Loucy (cell line): ENCODE results near the gene PSMB3.

Source experiments
- H2AFZ ChIP-seq: fragments of 200-600 bp; sonication (generic); 2 replicates; pipeline ENCODE4 v1.6.0; 2016; ENCODE audit warnings: antibody characterized with exemption, mild to moderate bottlenecking, low read length, moderate library complexity
- H3F3A ChIP-seq: fragments of 200-600 bp; 2 replicates; pipeline ENCODE4 v1.6.0; 2016; ENCODE audit warnings: antibody characterized with exemption, low read depth, mild to moderate bottlenecking
- H3K27me3 ChIP-seq: fragments of 200-600 bp; sonication (generic); 2 replicates; pipeline ENCODE4 v1.6.1; 2014; ENCODE audit warnings: low read length, mild to moderate bottlenecking; ENCODE audit not compliant: insufficient read depth, poor library complexity, severe bottlenecking
- H3K36me3 ChIP-seq: fragments of 200-600 bp; sonication (generic); 2 replicates; pipeline ENCODE4 v1.6.1; 2016; ENCODE audit warnings: low read length; ENCODE audit not compliant: insufficient read depth
- H3K4me1 ChIP-seq: fragments of 200-600 bp; sonication (generic); 2 replicates; pipeline ENCODE4 v1.5.1; 2014; ENCODE audit warnings: low read length, mild to moderate bottlenecking; ENCODE audit not compliant: insufficient read depth, poor library complexity, severe bottlenecking
- H3K4me2 ChIP-seq: fragments of 200-600 bp; sonication (generic); 2 replicates; pipeline ENCODE4 v1.6.0; 2014; ENCODE audit warnings: antibody characterized with exemption, low read length, low read depth, mild to moderate bottlenecking; ENCODE audit not compliant: poor library complexity, severe bottlenecking
- H3K4me3 ChIP-seq: fragments of 200-600 bp; sonication (generic); 2 replicates; pipeline ENCODE4 v1.5.1; 2014; ENCODE audit warnings: low read length, mild to moderate bottlenecking, mixed read lengths; ENCODE audit not compliant: poor library complexity, severe bottlenecking
- H3K79me2 ChIP-seq: fragments of 200-600 bp; sonication (generic); 2 replicates; pipeline ENCODE4 v1.6.1; 2014; ENCODE audit warnings: low read length; ENCODE audit not compliant: insufficient read depth
- H3K9ac ChIP-seq: fragments of 200-600 bp; sonication (generic); 2 replicates; pipeline ENCODE4 v1.6.0; 2014; ENCODE audit warnings: mild to moderate bottlenecking, low read depth, low read length, moderate library complexity; ENCODE audit not compliant: poor library complexity, severe bottlenecking
- H3K9me2 ChIP-seq: fragments of 200-600 bp; sonication (generic); replicated peaks from 2 replicates; pipeline ENCODE4 v1.6.1; 2016; ENCODE audit warnings: low read depth, low read length, mixed read lengths
- H3K9me3 ChIP-seq: fragments of 200-600 bp; sonication (generic); 2 replicates; pipeline ENCODE4 v1.6.1; 2014; ENCODE audit warnings: mild to moderate bottlenecking, antibody characterized with exemption, low read length, low read depth; ENCODE audit not compliant: insufficient read depth
- H4K20me1 ChIP-seq: fragments of 200-600 bp; sonication (generic); 2 replicates; pipeline ENCODE4 v1.6.0; 2014; ENCODE audit warnings: antibody characterized with exemption, low read length, mild to moderate bottlenecking; ENCODE audit not compliant: insufficient read depth, poor library complexity, severe bottlenecking
- EZH2phosphoT487 ChIP-seq: fragments of 200-600 bp; IDR thresholded peaks from 2 replicates; pipeline ENCODE4 v1.6.1; 2018; ENCODE audit warnings: antibody characterized with exemption, mild to moderate bottlenecking, moderate library complexity, borderline replicate concordance
- TF ChIP-seq, protein P1 (sequence below): fragments of 200-600 bp; sonication (generic); conservative IDR thresholded peaks from 2 replicates; pipeline ENCODE4 v1.5.1; 2014; ENCODE audit warnings: mild to moderate bottlenecking, antibody characterized with exemption, low read length

PSMB3 gene

DNA sequence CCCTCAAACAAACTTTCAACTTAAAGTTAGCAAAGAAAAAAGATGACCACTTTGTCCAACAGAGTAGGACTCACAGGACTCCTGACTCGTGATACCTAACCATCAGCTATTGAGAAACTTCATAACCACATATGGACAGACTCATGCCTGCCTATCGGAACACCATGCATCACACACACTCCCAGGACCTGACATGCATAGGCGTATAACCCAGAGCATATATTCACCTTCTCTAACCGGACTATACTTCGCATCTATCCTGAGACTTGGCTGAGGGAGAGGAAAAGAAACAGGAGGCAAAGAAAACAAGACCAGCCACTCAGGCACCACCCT lies 44.6 kb downstream of the PSMB3 start:
- Histone ChIP-seq H3K9me2 (no peaks in the 10 kb centered on the region), H3K27me3 (no peaks in the 10 kb centered on the region), H3K36me3 (peaks cover 12% of the 10 kb centered on the region), H3K9me3 (no peaks in the 10 kb centered on the region), H3K4me3 (peak overlapping the region; percentile 91), H4K20me1 (peaks cover 33% of the 10 kb centered on the region), H3K79me2 (peaks cover 67% of the 10 kb centered on the region), H2AFZ (no peak overlapping the region), H3F3A (no peaks in the 10 kb centered on the region), H3K4me2 (peak overlapping the region; percentile 99), H3K9ac (peak overlapping the region; percentile 86), H3K4me1 (peaks cover 33% of the 10 kb centered on the region)
- no peak for TF ChIP-seq EZH2phosphoT487
- TF ChIP-seq, protein P1, sequence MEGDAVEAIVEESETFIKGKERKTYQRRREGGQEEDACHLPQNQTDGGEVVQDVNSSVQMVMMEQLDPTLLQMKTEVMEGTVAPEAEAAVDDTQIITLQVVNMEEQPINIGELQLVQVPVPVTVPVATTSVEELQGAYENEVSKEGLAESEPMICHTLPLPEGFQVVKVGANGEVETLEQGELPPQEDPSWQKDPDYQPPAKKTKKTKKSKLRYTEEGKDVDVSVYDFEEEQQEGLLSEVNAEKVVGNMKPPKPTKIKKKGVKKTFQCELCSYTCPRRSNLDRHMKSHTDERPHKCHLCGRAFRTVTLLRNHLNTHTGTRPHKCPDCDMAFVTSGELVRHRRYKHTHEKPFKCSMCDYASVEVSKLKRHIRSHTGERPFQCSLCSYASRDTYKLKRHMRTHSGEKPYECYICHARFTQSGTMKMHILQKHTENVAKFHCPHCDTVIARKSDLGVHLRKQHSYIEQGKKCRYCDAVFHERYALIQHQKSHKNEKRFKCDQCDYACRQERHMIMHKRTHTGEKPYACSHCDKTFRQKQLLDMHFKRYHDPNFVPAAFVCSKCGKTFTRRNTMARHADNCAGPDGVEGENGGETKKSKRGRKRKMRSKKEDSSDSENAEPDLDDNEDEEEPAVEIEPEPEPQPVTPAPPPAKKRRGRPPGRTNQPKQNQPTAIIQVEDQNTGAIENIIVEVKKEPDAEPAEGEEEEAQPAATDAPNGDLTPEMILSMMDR = no peak

DNA sequence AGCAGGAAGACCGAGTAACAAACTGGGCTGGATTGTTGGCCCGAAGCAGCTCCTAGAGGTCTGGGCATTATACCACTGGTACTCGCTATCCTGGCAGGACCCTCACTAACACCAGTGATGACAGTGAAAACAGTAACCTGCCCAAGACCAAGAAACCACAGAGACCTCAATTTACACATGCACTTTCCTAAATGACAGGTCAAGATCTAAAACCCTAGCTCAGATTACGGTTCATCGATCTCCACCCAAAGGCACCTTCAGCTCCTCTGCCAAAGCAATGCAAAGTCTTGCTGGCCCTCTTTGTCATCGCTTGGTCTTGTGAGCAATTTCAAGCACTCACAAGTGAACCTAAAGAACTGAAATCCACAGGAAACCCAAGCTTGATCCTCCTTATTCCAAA lies 45.3 kb downstream of the PSMB3 start:
- peaks cover 33% of the 10 kb centered on the region for H4K20me1 ChIP-seq
- H3K79me2 ChIP-seq = peaks cover 60% of the 10 kb centered on the region

GRCh38 chr17:38798614-38799500 lies 46.3 kb downstream of the PSMB3 start:
- Histone ChIP-seq H3K9me2 (no peaks in the 10 kb centered on the region), H4K20me1 (peaks cover 32% of the 10 kb centered on the region), H3K4me3 (peak overlapping the region; percentile 91), H3K27me3 (no peaks in the 10 kb centered on the region), H3K9ac (peak overlapping the region; percentile 86), H3K9me3 (no peaks in the 10 kb centered on the region), H3K4me1 (peaks cover 33% of the 10 kb centered on the region), H3K36me3 (peaks cover 30% of the 10 kb centered on the region), H2AFZ (peak overlapping the region; percentile 85), H3K79me2 (peaks cover 52% of the 10 kb centered on the region), H3K4me2 (peak overlapping the region; percentile 99), H3F3A (no peaks in the 10 kb centered on the region)
- TF ChIP-seq EZH2phosphoT487 = no peak
- TF ChIP-seq, protein P1 = peak; percentile 20; the same call in 1 of the 2 replicates

More for the DNA sequence above, 45.3 kb downstream of the PSMB3 start:
- no peak overlapping the region for H2AFZ ChIP-seq
- H3K36me3 ChIP-seq = peaks cover 20% of the 10 kb centered on the region
- H3K4me3 ChIP-seq = peak overlapping the region; percentile 91
- no peaks in the 10 kb centered on the region for H3K27me3 ChIP-seq
- TF ChIP-seq, protein P1 = no peak
- no peak for TF ChIP-seq EZH2phosphoT487
- no peaks in the 10 kb centered on the region for H3K9me3 ChIP-seq
- no peaks in the 10 kb centered on the region for H3F3A ChIP-seq
- H3K9me2 ChIP-seq = no peaks in the 10 kb centered on the region
- peaks cover 33% of the 10 kb centered on the region for H3K4me1 ChIP-seq
- peak overlapping the region; percentile 99 for H3K4me2 ChIP-seq
- H3K9ac ChIP-seq = peak overlapping the region; percentile 86
